ENCODE data around the gene UBE2N. TPM values are rescaled to one million over a fixed set of nuclear protein-coding genes. Genes with fewer than 3 reads are reported as not detected.

Gene UBE2N
- 68.5 and 82.1 TPM in 2 replicates for total RNA-seq (2021)
- percentile 96 among the genes with signal in this experiment for Bru-seq, nascent RNA
- BruChase-seq, experiment 1, labeled RNA remaining after a 2-hour chase, result percentile 89 among the genes with signal in this experiment
- BruChase-seq, experiment 2, labeled RNA remaining after a 6-hour chase, result percentile 94 among the genes with signal in this experiment
- long read RNA-seq, full-length matches to known transcripts, result 161 of 175 reads
- long read RNA-seq, partial matches to known transcripts, result 2 of 175 reads
- long read RNA-seq, other reads (novel, unspliced or antisense), result 12 of 175 reads

GRCh38 chr12:93441617-93442410, at the start of gene UBE2N:
Gene UBE2N (minus strand): TSS chr12:93441947. CDS start chr12:93441884, 63 bp downstream.
- H3K4me2 ChIP-seq, result peak within 1 kb of the TSS; percentile 92
- H3K79me2 ChIP-seq (ENCODE audit: low read depth), result peaks cover 50% of the 10 kb centered on the region
- H3K27me3 ChIP-seq (ENCODE audit: insufficient read depth, low read depth), result no peaks in the 10 kb centered on the region
- intact Hi-C loops (cut with micrococcal nuclease; ENCODE audit: unreplicated experiment), result loop anchor here (1.0 kb wide), 2 partner anchors 25 to 659 kb away; partner anchors contain the start of gene MRPL42
- DNase-seq, result peak; percentile 85 to 95
- H4K20me1 ChIP-seq (ENCODE audit: insufficient read depth), result peaks cover 42% of the 10 kb centered on the region
- no peaks in the 10 kb centered on the region for H3K36me3 ChIP-seq (ENCODE audit: low read depth)
- H3K4me3 ChIP-seq, result peak within 1 kb of the TSS; percentile 73
- no TSS peak for BruUV-seq (replicated peaks)
- H3K9me2 ChIP-seq (ENCODE audit: insufficient read depth), result no peaks in the 10 kb centered on the region
- H3K4me1 ChIP-seq (replicated peaks; ENCODE audit: insufficient read depth), result peaks cover 31% of the 10 kb centered on the region
- peaks cover 13% of the 10 kb centered on the region; the same call in 1 of the 2 replicates for H3F3A ChIP-seq (ENCODE audit: insufficient read depth, low read depth)
- POLR2A ChIA-PET (ENCODE audit: unreplicated experiment), result interaction anchor here (0.6 kb wide), 1 partner anchor 1153 kb away, joined by 11 read pairs; no protein-coding TSS in a partner anchor
- H3K9me3 ChIP-seq (ENCODE audit: insufficient read depth, low read depth), result no peaks in the 10 kb centered on the region
- TF ChIP-seq EZH2 (IDR thresholded peaks at IDR 0.05; ENCODE audit: low read depth) (no peak), CTCF (conservative IDR thresholded peaks at IDR 0.05) (no peak)
- H3K27ac ChIP-seq, result peak within 1 kb of the TSS; percentile 83
- H2AFZ ChIP-seq, result peak within 1 kb of the TSS; percentile 98
- CTCF ChIA-PET, result no interaction called here

- peaks cover 24% of the 10 kb centered on the region for H3K36me3 ChIP-seq (ENCODE audit: low read depth)
Measured at GRCh38 chr12:93484315-93484981, 42.7 kb upstream of the UBE2N start.

More at GRCh38 chr12:93484315-93484981, 42.7 kb upstream of the UBE2N start:
- CTCF ChIA-PET, result no interaction called here
- H3K9me3 ChIP-seq (ENCODE audit: insufficient read depth, low read depth), result no peaks in the 10 kb centered on the region
- no peak overlapping the region for H2AFZ ChIP-seq
- H3F3A ChIP-seq (ENCODE audit: insufficient read depth, low read depth), result peaks cover 3% of the 10 kb centered on the region; the same call in 1 of the 2 replicates
- peak in 1 of 2 experiments; percentile 5 for DNase-seq
- no peaks in the 10 kb centered on the region for H3K4me1 ChIP-seq (replicated peaks; ENCODE audit: insufficient read depth)
- no peak overlapping the region for H3K27ac ChIP-seq
- TF ChIP-seq CTCF (conservative IDR thresholded peaks at IDR 0.05), result no peak
- no peak for TF ChIP-seq EZH2 (IDR thresholded peaks at IDR 0.05; ENCODE audit: low read depth)
- no peaks in the 10 kb centered on the region for H3K27me3 ChIP-seq (ENCODE audit: insufficient read depth, low read depth)
- no peak overlapping the region for H3K4me3 ChIP-seq
- intact Hi-C loops (cut with micrococcal nuclease; ENCODE audit: unreplicated experiment), result no loop called here
- POLR2A ChIA-PET (ENCODE audit: unreplicated experiment), result interaction anchor here (0.6 kb wide), 1 partner anchor 847 kb away, joined by 5 read pairs; no protein-coding TSS in a partner anchor
- no peaks in the 10 kb centered on the region for H3K9me2 ChIP-seq (ENCODE audit: insufficient read depth)
- H3K4me2 ChIP-seq, result no peak overlapping the region
- no peaks in the 10 kb centered on the region for H4K20me1 ChIP-seq (ENCODE audit: insufficient read depth)
- BruUV-seq (replicated peaks), result no TSS peak
- no peaks in the 10 kb centered on the region for H3K79me2 ChIP-seq (ENCODE audit: low read depth)

Measured in PC-9 (cell line).